IgD-negative memory B cell (primary cell): Measurements from ENCODE around the gene GSTT4. TPM values are rescaled to one million over a fixed set of nuclear protein-coding genes. Genes with fewer than 3 reads are reported as not detected.

Source experiments
- H3K27ac Mint-ChIP-seq, 3 donors: one replicate each; pipeline ENCODE4 v1.8.0; 2020 to 2022; ENCODE audit warnings: mild to moderate bottlenecking in 3 of 3, mixed read lengths in 3 of 3, moderate library complexity in 1 of 3
- H3K27me3 Mint-ChIP-seq: one replicate; pipeline ENCODE4 v1.8.0; 2021; ENCODE audit warnings: mixed read lengths
- H3K36me3 Mint-ChIP-seq: one replicate; pipeline ENCODE4 v1.8.0; 2020; ENCODE audit warnings: mild to moderate bottlenecking, mixed read lengths
- H3K4me1 Mint-ChIP-seq, 3 donors: one replicate each; pipeline ENCODE4 v1.8.0; 2020 to 2022; ENCODE audit warnings: mixed read lengths in 3 of 3, mild to moderate bottlenecking in 1 of 3
- H3K4me3 Mint-ChIP-seq, 4 donors: one replicate each; pipeline ENCODE4 v1.8.0; 2020 to 2022; ENCODE audit warnings: mild to moderate bottlenecking in 4 of 4, mixed read lengths in 4 of 4, moderate library complexity in 3 of 4
- H3K9me3 Mint-ChIP-seq, 3 donors: one replicate each; pipeline ENCODE4 v1.8.0; 2020 to 2021; ENCODE audit warnings: mixed read lengths in 3 of 3, mild to moderate bottlenecking in 1 of 3
- polyA plus RNA-seq: library from polyadenylated mRNA; unstranded; fragments of 300-500 nt; fragmentation: Illumina TruSeq; gene quantifications from one replicate; pipeline ENCODE4 v1.2.3, GENCODE V29; 2021

GSTT4 gene
- polyA plus RNA-seq, 1 donor from 2014 or later, result not detected

- Mint-ChIP-seq H3K36me3 (peaks cover 8% of the 10 kb centered on the region), H3K27me3 (no peaks in the 10 kb centered on the region), H3K4me1 (peaks cover 4 to 18% (median 8%) of the 10 kb centered on the region in 3 donors), H3K9me3 (no peaks in the 10 kb centered on the region), H3K27ac (no peak overlapping the region), H3K4me3 (no peak overlapping the region)
Observed at GRCh38 chr22:24030186-24030702, 25.0 kb upstream of the GSTT4 start.

- Mint-ChIP-seq H3K4me1 (peaks cover 4 to 27% (median 7%) of the 10 kb centered on the region in 3 donors), H3K4me3 (no peak overlapping the region), H3K27ac (no peak overlapping the region), H3K36me3 (peaks cover 16% of the 10 kb centered on the region), H3K27me3 (no peaks in the 10 kb centered on the region), H3K9me3 (no peaks in the 10 kb centered on the region)
Observed at GRCh38 chr22:24029304-24029703, 24.1 kb upstream of the GSTT4 start.

DNA sequence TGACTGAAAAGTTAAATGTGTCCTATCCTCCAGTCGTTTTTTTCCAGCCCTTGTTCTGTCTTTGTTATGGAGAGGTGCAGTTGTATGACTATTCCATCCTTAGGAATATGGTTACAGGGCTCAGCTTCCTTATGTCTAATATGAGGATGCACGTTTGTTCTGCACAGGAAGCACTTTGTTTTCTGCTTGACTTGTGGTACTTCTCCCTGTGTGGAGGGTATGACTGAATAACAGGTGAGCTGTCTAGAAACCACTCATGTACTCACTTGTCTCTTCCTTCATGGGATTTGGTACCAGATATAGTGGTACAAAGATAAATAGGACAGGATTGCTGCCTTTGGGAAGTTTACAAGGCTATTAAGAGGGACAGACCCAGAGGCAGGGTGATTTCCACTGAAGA, 23.3 kb upstream of the GSTT4 start:
- H3K9me3 Mint-ChIP-seq, result no peaks in the 10 kb centered on the region
- no peak overlapping the region for H3K4me3 Mint-ChIP-seq
- H3K27me3 Mint-ChIP-seq, result no peaks in the 10 kb centered on the region
- H3K27ac Mint-ChIP-seq, result peak overlapping the region in 1 of 3 donors; percentile 19
- peaks cover 16% of the 10 kb centered on the region for H3K36me3 Mint-ChIP-seq
- peaks cover 4 to 28% (median 7%) of the 10 kb centered on the region in 3 donors for H3K4me1 Mint-ChIP-seq

GRCh38 chr22:24027991-24028390, 22.7 kb upstream of the GSTT4 start:
- Mint-ChIP-seq H3K27ac (no peak overlapping the region), H3K9me3 (no peaks in the 10 kb centered on the region), H3K4me3 (no peak overlapping the region), H3K27me3 (no peaks in the 10 kb centered on the region), H3K4me1 (peaks cover 5 to 28% (median 7%) of the 10 kb centered on the region in 3 donors), H3K36me3 (peaks cover 17% of the 10 kb centered on the region)

GRCh38 chr22:24027389-24027975, 22.2 kb upstream of the GSTT4 start:
- Mint-ChIP-seq H3K4me1 (peaks cover 6 to 28% (median 7%) of the 10 kb centered on the region in 3 donors), H3K27ac (no peak overlapping the region)

GRCh38 chr22:24026733-24027132, 21.5 kb upstream of the GSTT4 start:
- peak overlapping the region in 1 of 3 donors; percentile 31 for H3K27ac Mint-ChIP-seq

More at GRCh38 chr22:24027389-24027975, 22.2 kb upstream of the GSTT4 start:
- Mint-ChIP-seq H3K27me3 (no peaks in the 10 kb centered on the region), H3K36me3 (peaks cover 17% of the 10 kb centered on the region), H3K9me3 (no peaks in the 10 kb centered on the region), H3K4me3 (no peak overlapping the region)

DNA sequence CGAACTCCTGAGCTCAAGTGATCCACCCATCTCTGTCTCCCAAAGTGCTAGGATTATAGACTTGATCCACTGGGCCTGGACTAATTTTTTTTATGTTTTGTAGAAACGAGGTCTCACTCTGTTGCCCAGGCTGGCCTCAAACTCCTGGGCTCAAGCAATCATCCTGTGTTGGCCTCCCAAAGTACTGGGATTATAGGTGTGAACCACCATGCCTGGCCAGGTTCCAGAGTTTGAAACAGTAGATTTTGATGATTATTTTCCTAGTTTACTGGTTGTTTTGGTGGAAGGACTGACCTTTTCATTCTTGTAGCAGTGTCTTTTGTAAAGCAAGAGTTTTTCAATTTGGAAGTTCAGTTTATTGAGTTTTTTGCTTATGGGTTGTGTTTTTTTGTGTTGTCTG, 20.8 kb upstream of the GSTT4 start:
- Mint-ChIP-seq H3K4me3 (no peak overlapping the region), H3K36me3 (peaks cover 18% of the 10 kb centered on the region), H3K4me1 (peaks cover 7 to 28% (median 9%) of the 10 kb centered on the region in 3 donors), H3K27ac (no peak overlapping the region), H3K27me3 (no peaks in the 10 kb centered on the region), H3K9me3 (no peaks in the 10 kb centered on the region)

More at GRCh38 chr22:24026733-24027132, 21.5 kb upstream of the GSTT4 start:
- Mint-ChIP-seq H3K27me3 (no peaks in the 10 kb centered on the region), H3K9me3 (no peaks in the 10 kb centered on the region), H3K36me3 (peaks cover 17% of the 10 kb centered on the region), H3K4me1 (peaks cover 7 to 28% (median 9%) of the 10 kb centered on the region in 3 donors), H3K4me3 (no peak overlapping the region)

- Mint-ChIP-seq H3K4me1 (peaks cover 7 to 28% (median 9%) of the 10 kb centered on the region in 3 donors), H3K4me3 (no peak overlapping the region), H3K27me3 (no peaks in the 10 kb centered on the region), H3K36me3 (peaks cover 18% of the 10 kb centered on the region), H3K27ac (no peak overlapping the region), H3K9me3 (no peaks in the 10 kb centered on the region)
Observed at GRCh38 chr22:24025475-24025874, 20.2 kb upstream of the GSTT4 start.

DNA sequence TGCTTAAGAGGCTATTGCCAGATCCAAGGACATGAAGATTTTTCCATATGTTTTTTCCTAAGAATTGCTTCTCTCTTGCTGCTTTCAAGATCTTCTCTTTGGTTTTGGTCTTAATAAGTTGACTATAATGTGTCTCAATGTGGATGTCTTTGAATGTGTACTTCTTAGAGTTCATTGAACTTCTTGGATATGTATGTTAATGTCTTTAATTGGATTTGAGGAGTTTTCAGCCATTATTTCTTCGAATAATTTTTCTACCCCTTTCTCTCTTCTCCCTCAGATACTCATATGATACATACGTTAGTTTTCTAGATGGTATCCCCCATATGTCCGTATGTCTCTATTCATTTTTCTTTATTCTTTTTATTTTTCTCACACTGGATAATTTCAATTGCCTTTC, 19.1 kb upstream of the GSTT4 start:
- Mint-ChIP-seq H3K9me3 (no peaks in the 10 kb centered on the region), H3K27ac (peak overlapping the region in 1 of 3 donors; percentile 40), H3K4me1 (peaks cover 4 to 24% (median 9%) of the 10 kb centered on the region in 3 donors), H3K4me3 (no peak overlapping the region), H3K27me3 (no peaks in the 10 kb centered on the region), H3K36me3 (peaks cover 18% of the 10 kb centered on the region)

DNA sequence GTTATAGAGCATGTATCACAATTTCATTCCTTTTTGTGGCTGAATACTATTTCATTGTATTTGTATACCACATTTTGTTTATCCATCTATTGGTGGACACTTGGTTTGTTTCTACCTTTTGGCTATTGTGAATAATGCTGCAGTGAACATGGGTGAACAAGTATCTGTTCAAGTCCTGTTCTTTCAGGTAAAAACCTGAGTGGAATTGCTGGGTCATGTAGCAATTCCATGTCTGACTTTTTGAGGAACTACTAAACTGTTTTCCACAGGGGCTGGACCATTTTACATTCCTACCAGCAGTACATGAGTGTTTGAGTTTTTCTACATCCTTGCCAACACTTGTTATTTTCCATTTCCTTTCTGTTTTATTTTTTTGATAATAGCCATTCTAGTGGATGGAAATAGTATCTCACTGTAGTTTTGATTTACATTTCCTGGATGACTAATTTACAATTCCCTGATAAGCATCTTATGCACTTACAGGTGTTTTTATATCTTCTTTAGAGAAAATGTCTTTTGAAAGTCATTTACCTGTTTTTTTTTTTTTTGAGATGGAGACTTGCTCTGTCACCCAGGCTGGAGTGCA, 18.0 kb upstream of the GSTT4 start:
- Mint-ChIP-seq H3K4me3 (no peak overlapping the region), H3K9me3 (no peaks in the 10 kb centered on the region), H3K4me1 (peaks cover 4 to 20% (median 7%) of the 10 kb centered on the region in 3 donors), H3K27me3 (no peaks in the 10 kb centered on the region), H3K27ac (no peak overlapping the region), H3K36me3 (peaks cover 19% of the 10 kb centered on the region)

DNA sequence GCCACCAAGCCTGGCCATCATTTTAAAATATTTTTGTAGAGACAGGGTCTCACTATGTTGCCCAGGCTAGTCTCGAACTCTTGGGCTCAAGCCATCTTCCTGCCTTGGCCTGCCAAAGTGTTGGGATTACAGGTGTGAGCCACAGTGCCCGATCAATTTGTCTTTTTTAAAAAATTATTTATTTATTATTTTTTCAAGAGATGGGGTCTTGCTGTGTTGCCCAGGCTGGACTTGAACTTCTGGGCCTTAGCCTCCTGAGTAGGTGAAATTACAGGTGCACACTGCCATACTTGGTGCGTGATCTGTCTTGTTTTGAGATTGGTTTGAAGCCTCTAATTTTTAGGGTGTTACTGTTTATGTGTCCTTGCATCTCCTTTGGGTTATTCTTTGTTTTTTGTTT, 16.1 kb upstream of the GSTT4 start:
- H3K4me1 Mint-ChIP-seq, result peaks cover 6 to 15% (median 9%) of the 10 kb centered on the region in 3 donors
- no peaks in the 10 kb centered on the region for H3K27me3 Mint-ChIP-seq
- no peaks in the 10 kb centered on the region for H3K9me3 Mint-ChIP-seq
- H3K36me3 Mint-ChIP-seq, result peaks cover 21% of the 10 kb centered on the region
- no peak overlapping the region for H3K4me3 Mint-ChIP-seq
- peak overlapping the region in 1 of 3 donors; percentile 34 for H3K27ac Mint-ChIP-seq

- peak overlapping the region in 1 of 3 donors; percentile 21 for H3K27ac Mint-ChIP-seq
- peaks cover 12 to 24% (median 22%) of the 10 kb centered on the region in 3 donors for H3K4me1 Mint-ChIP-seq
Observed at GRCh38 chr22:24016156-24016555, 10.9 kb upstream of the GSTT4 start.

DNA sequence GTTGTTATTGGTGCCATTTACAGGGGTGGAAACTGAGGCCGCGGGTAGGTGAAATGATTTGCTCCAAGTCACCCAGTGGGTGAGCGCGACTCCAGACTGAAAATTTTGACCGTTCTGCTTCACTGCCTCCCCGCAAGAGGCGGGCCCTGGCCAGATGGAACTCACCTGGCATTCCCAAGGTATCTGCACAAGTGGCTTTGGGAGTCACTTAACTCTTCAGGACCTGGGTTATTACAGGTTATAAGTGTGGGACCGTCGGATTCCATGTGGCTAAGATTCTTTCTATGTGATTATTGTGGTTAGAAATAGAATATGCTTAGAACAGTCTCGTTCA, 6.4 kb upstream of the GSTT4 start:
- Mint-ChIP-seq H3K4me1 (peaks cover 7 to 30% (median 26%) of the 10 kb centered on the region in 3 donors), H3K9me3 (no peaks in the 10 kb centered on the region), H3K27me3 (no peaks in the 10 kb centered on the region), H3K27ac (peak overlapping the region; percentile 91 to 99 (median 95)), H3K4me3 (peak overlapping the region; percentile 96 to 99 (median 96)), H3K36me3 (no peaks in the 10 kb centered on the region)

More at GRCh38 chr22:24016156-24016555, 10.9 kb upstream of the GSTT4 start:
- no peak overlapping the region for H3K4me3 Mint-ChIP-seq
- H3K27me3 Mint-ChIP-seq, result no peaks in the 10 kb centered on the region
- peaks cover 4% of the 10 kb centered on the region for H3K36me3 Mint-ChIP-seq
- H3K9me3 Mint-ChIP-seq, result no peaks in the 10 kb centered on the region

DNA sequence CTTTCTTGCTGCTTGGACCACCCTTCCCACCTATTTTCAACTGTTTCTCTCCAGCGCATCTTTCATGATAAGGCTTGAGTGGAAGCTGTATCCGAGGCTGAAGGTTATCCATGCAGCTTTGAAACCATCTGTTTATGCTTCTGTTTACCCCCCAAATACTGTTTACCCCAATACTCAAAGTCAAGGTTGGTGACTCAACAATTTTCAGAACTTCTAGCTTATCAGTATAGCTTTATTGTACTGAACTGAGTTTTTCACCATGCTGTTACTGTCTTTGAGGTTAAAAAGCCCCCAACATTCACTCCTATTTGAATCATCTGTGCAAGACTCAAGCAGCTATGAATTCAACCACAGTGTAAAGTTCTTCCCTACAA, 4.8 kb upstream of the GSTT4 start:
- Mint-ChIP-seq H3K27me3 (no peaks in the 10 kb centered on the region), H3K27ac (peak overlapping the region in 2 of 3 donors; percentile 91 to 99), H3K4me1 (peaks cover 7 to 25% (median 23%) of the 10 kb centered on the region in 3 donors), H3K36me3 (no peaks in the 10 kb centered on the region), H3K9me3 (no peaks in the 10 kb centered on the region), H3K4me3 (peak overlapping the region; percentile 31 to 96 (median 72))

- Mint-ChIP-seq H3K4me1 (peaks cover 5 to 20% (median 20%) of the 10 kb centered on the region in 3 donors), H3K27me3 (no peaks in the 10 kb centered on the region), H3K9me3 (no peaks in the 10 kb centered on the region), H3K27ac (peak overlapping the region in 1 of 3 donors; percentile 2), H3K36me3 (no peaks in the 10 kb centered on the region), H3K4me3 (peak overlapping the region in 1 of 4 donors; percentile 23)
Observed at GRCh38 chr22:24009227-24010017, 4.2 kb upstream of the GSTT4 start.
